Sciatic nerve (tissue), 2 donors: ENCODE measurements around the gene SRSF5. TPM values are rescaled to one million over a fixed set of nuclear protein-coding genes. Genes with fewer than 3 reads are reported as not detected.
A peak's percentile ranks its signal among the peaks of the same experiment; 100 is the strongest.
"Not testable (repeated sequence)": the region's sequence is repeated elsewhere in the genome, so short reads cannot be mapped to it uniquely, and the experiment has no call there.

Experiments
- ATAC-seq: fragments of 200-7000 bp; cut with Tn5 transposase; one replicate; pipeline ENCODE4 v1.9.1; 2020; ENCODE audit warnings: mild to moderate bottlenecking, moderate library complexity
- DNase-seq: peaks from one replicate; pipeline ENCODE4 v3.0.0-alpha.2; 2020; ENCODE audit warnings: low spot score
- intact Hi-C: fragments of 100-400 bp; cut with DNase I; formaldehyde crosslinking; loops from one replicate; pipeline ENCODE4 v1.14.2; 2022
- total RNA-seq: library from RNA; stranded (reverse); fragmentation: NEBNext Ultra II Directional; extraction: Animal tissue kit (Norgen Biotek cat#: 25700); gene quantifications from one replicate; pipeline ENCODE4 v1.2.1, GENCODE V29; 2021
- donor health status: DM: no; HTN: no; CAD: no.
- donor health status: DM: no; HTN: no; CAD: no.

Gene SRSF5
- total RNA-seq, 1 donor from 2014 or later: 566 TPM

DNA sequence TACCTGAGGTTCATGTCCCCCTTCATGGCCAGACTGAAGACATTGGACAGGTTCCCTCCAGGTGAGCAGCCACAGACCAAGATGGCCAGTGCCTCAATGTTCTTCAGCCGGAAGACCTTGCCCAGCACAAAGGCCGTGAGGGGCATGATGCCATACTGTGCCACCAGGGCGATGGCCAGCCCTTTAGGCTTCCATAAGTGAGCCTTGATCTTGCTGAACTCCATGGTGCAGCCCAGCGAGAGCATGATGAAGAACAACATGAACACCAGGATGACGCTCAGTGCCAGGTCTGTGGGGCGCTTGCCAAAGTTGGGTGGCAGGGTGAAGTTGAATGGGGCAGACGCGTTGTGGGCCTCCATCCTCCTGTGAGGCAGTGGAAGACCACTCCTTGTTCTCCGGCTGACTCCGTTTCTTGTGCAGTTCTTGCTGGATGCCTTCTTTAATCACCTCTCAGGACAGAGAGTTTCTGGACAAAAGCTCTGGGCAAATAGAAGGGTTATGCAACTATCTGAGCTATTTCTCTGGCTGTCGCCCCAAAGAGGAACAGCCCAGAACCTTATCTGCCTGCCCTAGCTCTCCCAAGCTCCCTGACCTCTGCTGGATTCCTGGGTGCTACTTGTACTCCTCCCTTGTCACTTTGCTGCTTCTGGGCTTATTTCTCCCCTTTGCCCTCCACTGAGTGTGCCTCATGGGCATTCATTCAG lies 30.0 kb downstream of the SRSF5 start, which contains the start of gene SLC10A1:
Gene SLC10A1 (minus strand): TSS at position 445 of the 704 bp plus-strand sequence. CDS start 86 bp downstream, at position 359.
- DNase-seq (no peak), ATAC-seq (peak; percentile 28)

DNA sequence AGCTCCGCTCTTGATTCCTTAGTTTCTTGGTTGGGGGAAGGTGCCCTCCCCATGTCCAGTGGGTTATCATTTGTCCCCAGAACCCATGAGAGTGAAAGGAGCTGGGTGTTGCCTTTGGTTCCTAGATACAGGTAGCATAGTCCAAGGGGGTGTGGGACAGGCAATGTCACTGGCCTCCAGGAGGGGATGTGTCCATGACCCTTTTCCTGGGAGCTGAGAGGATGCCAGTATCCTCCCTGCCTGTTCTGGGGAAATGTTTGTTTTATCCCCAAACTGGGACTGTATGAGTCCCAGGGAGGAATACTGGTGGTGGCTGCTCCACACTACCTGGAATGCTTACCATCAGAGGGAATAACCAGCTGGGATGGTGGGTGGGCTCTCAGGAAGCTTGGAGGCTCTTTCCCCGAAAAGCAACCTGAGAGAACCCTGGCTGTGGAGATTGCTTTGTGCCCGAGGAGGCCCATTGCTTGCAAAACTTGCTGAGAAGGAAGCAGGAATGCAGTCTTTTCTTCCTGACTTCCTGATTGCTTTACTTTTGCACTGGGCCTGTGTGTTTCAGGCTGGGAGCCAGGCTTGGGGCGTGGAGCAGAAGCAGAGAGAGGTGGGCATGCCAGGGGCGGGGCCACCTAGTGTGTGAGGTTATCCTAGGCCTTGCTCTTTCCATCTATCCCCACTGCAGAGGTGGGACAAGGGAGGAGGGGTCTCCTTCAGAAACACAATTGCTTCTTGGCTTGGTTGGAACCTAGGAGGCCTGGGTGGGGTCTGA lies 30.8 kb downstream of the SRSF5 start:
- intact Hi-C loops: no loop called here
- ATAC-seq: no peak
- no peak for DNase-seq

More for the DNA sequence above, 30.0 kb downstream of the SRSF5 start, which contains the start of gene SLC10A1:
- intact Hi-C loops: no loop called here

DNA sequence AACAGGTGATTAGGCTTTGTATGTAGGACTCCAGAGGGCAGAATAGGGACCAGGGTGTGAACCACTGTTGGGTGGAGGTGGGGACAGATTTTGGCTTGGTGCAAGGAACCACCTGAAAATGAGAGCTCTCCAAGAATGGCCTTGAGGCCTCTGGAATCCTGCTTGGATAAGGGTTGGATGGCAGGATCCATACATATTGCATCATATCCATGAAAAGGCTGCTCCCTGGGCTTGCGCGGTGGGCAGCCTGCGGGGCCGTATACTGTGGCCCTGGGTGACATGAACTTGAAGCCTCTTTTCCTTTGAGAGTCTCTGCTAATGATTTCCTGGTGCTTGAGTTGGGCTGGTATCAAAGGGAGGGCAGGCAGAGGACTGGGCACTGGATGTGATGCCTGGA lies 31.4 kb downstream of the SRSF5 start:
- no peak for ATAC-seq
- intact Hi-C loops: no loop called here
- no peak for DNase-seq

- DNase-seq: no peak
- ATAC-seq: no peak
- intact Hi-C loops: no loop called here
Observed at GRCh38 chr14:69803753-69804152, 36.8 kb downstream of the SRSF5 start.

DNA sequence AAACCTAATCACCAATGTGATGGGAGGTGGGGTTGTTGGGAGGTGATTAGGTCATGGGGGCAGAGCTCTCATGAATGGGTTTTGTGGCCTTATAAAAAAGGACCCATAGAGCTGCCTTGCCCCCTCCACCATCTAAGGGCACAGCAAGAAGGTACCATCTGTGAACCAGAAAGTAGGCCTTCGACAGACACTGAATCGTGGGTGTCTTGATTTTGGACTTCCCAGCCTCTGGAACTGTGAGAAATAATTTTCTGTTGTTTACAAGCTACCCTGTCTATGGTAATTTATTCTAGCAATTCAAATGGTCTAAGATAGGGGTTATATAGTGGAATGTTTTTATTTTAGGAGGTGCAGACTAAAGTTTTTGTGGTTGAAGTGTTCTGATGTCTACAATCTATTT lies 38.0 kb downstream of the SRSF5 start:
- no peak for ATAC-seq
- intact Hi-C loops: no loop called here

DNA sequence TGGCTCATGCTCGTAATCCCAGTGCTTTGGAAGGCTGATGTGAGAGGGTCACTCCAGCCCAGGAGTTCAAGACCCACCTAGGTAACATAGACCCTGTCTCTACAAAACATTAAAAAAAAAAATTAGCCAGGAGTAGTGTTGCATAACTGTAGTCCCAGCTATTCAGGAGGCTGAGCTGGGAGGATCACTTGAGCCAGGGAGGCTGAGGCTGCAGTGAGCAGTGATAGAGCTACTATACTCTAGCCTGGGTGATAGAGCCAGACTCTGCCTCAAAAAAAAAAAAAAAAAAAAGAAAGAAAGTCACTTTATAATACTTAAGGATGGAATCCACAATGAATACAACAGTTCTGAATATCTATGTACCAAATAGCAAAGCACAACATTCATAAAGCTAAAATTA lies 40.2 kb downstream of the SRSF5 start:
- ATAC-seq (no peak), DNase-seq (no peak)
- intact Hi-C loops: no loop called here

More for the DNA sequence above, 38.0 kb downstream of the SRSF5 start:
- DNase-seq: no peak

- ATAC-seq (no peak), DNase-seq (no peak)
- intact Hi-C loops: no loop called here
Observed at GRCh38 chr14:69808919-69809808, 42.2 kb downstream of the SRSF5 start.

DNA sequence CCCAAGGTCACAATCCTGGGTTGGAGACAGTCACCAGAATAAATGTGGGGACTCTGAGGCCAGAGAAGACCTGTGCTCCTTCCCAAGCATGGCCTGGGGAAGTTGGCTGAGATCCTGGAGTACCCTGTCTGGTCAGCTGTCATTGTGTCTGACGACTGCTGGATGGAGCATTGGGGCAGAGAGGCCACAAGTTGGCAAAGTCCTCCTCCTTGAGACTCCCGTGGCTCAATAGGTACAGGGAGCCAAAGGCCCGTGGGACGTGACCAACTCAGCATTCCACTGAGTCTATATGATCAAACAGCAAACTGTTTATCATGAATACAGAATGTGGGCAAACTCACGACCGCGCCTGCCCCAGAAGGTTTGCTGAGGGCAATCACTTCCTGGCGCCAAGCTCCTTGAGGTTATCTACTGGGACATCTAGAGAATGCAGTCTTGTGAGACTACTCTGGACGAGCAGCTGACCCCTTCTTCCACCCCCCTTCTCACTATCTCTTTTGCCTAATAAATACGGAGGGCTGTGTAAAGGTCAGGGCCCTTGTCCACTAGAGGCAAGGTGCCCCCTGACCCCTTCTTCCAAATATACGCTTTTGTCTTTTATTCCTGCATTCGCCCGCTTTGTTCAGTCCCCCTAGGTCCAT lies 44.4 kb downstream of the SRSF5 start:
- ATAC-seq (no peak), DNase-seq (no peak)
- intact Hi-C loops: no loop called here

- intact Hi-C loops: no loop called here
- DNase-seq (no peak), ATAC-seq (no peak)
Observed at GRCh38 chr14:69811868-69812252, 44.9 kb downstream of the SRSF5 start.

- intact Hi-C loops: no loop called here
- DNase-seq (no peak), ATAC-seq (no peak)
Observed at GRCh38 chr14:69812711-69813110, 45.8 kb downstream of the SRSF5 start.

DNA sequence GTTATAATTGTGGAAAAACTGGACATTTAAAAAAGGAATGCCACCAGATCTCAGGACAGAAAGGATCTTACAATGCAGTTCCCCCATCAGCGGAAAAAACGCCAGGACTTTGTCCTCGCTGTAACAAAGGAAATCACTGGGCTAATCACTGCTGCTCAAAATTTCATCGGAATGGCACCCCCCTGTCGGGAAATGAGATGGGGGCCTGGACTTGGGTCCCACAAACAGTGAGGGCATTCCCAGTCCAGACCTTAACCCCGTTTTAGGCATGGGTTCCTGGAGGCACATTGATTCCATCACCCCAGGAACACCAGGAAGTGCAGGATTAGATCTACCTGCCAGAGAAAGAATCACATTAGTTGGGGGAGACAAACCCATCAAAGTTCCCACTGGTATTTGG lies 46.4 kb downstream of the SRSF5 start:
- ATAC-seq, intact Hi-C loops, DNase-seq: not testable (repeated sequence)

DNA sequence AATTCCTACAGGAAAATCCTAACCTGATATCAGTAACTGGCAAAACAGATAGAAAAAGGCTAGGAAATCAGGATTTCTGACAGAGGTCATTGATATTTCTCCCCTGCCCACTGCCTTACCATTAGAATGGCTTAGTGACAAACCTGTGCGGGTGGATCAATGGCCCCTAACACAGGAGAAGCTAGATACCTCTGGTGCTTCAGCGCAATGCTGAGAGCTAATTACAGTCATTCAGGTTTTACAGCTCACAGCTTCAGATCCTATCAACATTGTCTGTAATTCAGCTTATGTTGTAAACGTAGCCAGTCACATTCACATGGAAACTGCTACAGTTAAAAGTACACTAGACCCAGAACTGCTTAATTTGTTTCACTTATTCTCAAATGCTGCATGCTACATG lies 47.5 kb downstream of the SRSF5 start:
- ATAC-seq: no peak
- intact Hi-C loops: no loop called here
- no peak for DNase-seq

DNA sequence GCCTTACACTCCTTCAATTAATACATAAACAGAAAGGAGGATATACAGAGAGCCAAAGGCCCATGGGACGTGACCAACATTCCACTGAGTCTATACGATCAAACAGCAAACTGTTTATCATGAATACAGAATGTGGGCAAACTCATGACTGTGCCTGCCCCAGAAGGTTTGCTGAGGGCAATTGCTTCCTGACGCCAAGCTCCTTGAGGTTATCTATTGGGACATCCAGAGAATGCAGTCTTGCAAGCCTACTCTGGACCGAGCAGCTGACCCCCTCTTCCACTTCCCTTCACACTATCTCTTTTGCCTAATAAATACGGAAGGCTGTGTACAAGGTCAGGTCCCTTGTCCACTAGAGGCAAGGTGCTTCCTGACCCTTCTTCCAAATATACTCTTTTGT lies 48.6 kb downstream of the SRSF5 start:
- intact Hi-C loops: no loop called here
- DNase-seq (no peak), ATAC-seq (no peak)

GRCh38 chr14:69816216-69816615 lies 49.3 kb downstream of the SRSF5 start:
- ATAC-seq: no peak
- intact Hi-C loops: no loop called here
- no peak for DNase-seq

- DNase-seq (no peak), ATAC-seq (peak; percentile 81)
- intact Hi-C loops: loop anchor here (2.0 kb wide), 1 partner anchor 210 kb away; no protein-coding TSS in a partner anchor
Observed at GRCh38 chr14:69818758-69819191, 51.8 kb downstream of the SRSF5 start.

DNA sequence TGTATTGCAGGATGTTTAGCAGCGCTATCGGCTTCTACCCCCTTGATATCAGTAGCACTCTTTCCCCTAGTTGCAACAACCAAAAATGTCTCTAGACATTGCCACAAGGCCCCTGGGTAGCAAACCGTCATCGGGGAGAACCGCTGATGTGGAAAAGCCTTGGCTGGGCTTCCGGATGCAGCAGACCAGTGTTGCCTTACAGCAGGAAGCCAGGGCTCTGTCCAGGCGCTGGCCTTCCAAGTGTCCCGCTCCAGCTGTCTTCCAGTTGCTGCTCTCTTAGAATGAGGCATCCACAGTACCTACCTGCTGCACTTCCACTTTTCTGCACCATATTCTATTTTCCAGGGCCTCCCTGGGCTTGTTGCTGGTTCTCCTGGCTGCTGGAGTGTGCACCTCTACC lies 52.7 kb downstream of the SRSF5 start:
- intact Hi-C loops: loop anchor here (2.0 kb wide), 1 partner anchor 209 kb away; no protein-coding TSS in a partner anchor
- ATAC-seq (no peak), DNase-seq (no peak)

GRCh38 chr14:69820991-69821390 lies 54.0 kb downstream of the SRSF5 start:
- intact Hi-C loops: no loop called here
- DNase-seq: no peak

More at GRCh38 chr14:69820991-69821390, 54.0 kb downstream of the SRSF5 start:
- ATAC-seq: no peak
